HG03135 (cell line): ENCODE measurements around the gene NKPD1.

Source experiments
- ATAC-seq: cut with Tn5 transposase; IDR thresholded peaks from one replicate; pipeline ENCODE4 v1.9.1; 2021; ENCODE audit warnings: mild to moderate bottlenecking, moderate library complexity; ENCODE audit not compliant: unreplicated experiment

NKPD1 gene

GRCh38 chr19:45154064-45154827, 6.5 kb downstream of the NKPD1 start:
- ATAC-seq, result no peak

- ATAC-seq, result no peak
These were observed 7.3 kb downstream of the NKPD1 start for GRCh38 chr19:45153339-45154063.

- no peak for ATAC-seq
These were observed 8.1 kb downstream of the NKPD1 start for GRCh38 chr19:45152504-45153338.

- no peak for ATAC-seq
These were observed 8.8 kb downstream of the NKPD1 start for GRCh38 chr19:45151821-45152503.

- no peak for ATAC-seq
These were observed 9.5 kb downstream of the NKPD1 start for GRCh38 chr19:45151320-45151719.

- ATAC-seq, result no peak
These were observed 10.0 kb downstream of the NKPD1 start for GRCh38 chr19:45150751-45151281.

- ATAC-seq, result no peak
These were observed 10.6 kb downstream of the NKPD1 start for GRCh38 chr19:45150180-45150579.

- ATAC-seq, result no peak
These were observed 11.7 kb downstream of the NKPD1 start for GRCh38 chr19:45149129-45149528.

GRCh38 chr19:45147835-45148676, 12.7 kb downstream of the NKPD1 start:
- no peak for ATAC-seq

GRCh38 chr19:45146741-45147205, 14.0 kb downstream of the NKPD1 start:
- no peak for ATAC-seq

- ATAC-seq, result no peak
These were observed 14.5 kb downstream of the NKPD1 start for GRCh38 chr19:45146251-45146650.

- ATAC-seq, result no peak
These were observed 15.3 kb downstream of the NKPD1 start for GRCh38 chr19:45145270-45146189.

- no peak for ATAC-seq
These were observed 16.1 kb downstream of the NKPD1 start for GRCh38 chr19:45144431-45145269.

GRCh38 chr19:45142726-45143110, 18.1 kb downstream of the NKPD1 start:
- ATAC-seq, result no peak

- ATAC-seq, result no peak
These were observed 18.6 kb downstream of the NKPD1 start for GRCh38 chr19:45142016-45142725.

- no peak for ATAC-seq
These were observed 19.4 kb downstream of the NKPD1 start for GRCh38 chr19:45141203-45141900.
